GDM1 (cell line): ENCODE results near the gene EXOC4.
"Not testable (repeated sequence)": the region's sequence is repeated elsewhere in the genome, so short reads cannot be mapped to it uniquely, and the experiment has no call there.

Experiments used
- DNase-seq: peaks from one replicate; lab custom pipeline; 2025; lab: John Stamatoyannopoulos, UW

Gene EXOC4

DNA sequence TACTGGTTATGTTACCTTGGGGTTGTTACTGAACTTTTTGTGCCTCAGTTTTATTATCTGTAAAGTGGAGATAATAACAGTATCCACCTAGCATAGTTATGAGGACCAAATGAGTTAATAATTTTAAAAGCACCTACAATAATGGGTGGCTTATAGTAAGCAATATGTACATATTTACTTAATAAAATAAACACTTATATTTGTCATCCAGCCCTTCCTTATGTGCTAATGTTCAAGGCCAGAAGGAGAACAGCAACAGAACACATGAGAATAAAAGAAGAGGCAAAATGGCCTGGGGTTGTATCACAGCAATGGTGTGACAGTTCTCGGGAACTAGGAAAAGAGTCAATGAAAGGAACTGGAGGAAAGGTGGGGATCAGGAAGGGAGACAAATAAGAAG is 618.9 kb downstream of the EXOC4 start:
- no peak for DNase-seq

DNA sequence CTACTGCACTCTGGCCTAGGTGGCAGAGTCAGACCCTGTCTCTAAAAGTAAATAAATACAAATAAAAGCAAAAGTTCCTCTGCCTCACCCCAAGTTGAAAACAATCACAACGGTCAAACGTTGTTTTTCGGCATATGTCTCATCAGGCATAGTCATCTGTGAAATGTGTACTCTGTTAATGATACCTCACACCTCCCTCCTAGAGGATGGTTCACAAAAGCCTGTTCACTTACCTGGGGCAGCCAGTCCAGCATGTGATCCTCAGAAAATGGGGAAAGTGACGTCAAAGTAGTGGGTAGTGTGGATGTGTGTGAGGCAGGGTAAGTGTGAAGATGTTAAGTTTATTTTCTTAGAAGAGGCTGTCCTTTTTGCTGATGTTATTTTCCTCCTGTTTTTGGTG is 620.3 kb downstream of the EXOC4 start:
- DNase-seq: no peak

- no peak for DNase-seq
Measured at GRCh38 chr7:133873631-133874030, 620.8 kb downstream of the EXOC4 start.

DNA sequence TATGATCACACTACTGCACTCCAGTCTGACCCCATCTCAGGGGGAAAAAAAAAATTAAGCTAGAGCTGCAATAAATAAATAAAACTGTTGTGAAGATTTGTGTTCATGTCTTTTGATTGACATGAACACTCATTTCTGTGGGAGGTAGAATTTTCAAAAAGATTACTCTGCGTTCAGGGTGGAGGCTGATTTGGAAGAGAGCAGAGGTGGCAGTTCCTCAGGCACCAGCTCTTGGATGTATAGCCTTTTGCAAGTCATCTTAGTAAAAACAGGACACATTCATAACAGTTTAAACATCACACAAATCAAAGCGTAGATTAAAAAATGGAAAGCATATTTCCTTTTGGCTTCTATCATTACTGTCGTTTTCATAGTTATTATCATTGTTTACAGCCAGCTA is 630.7 kb downstream of the EXOC4 start:
- DNase-seq: no peak

- no peak for DNase-seq
Measured at GRCh38 chr7:133885213-133885612, 632.3 kb downstream of the EXOC4 start.

GRCh38 chr7:133886086-133886485 is 633.2 kb downstream of the EXOC4 start:
- DNase-seq: no peak

GRCh38 chr7:133886797-133887196 is 633.9 kb downstream of the EXOC4 start:
- DNase-seq: no peak

- no peak for DNase-seq
Measured at GRCh38 chr7:133887459-133887858, 634.6 kb downstream of the EXOC4 start.

- DNase-seq: no peak
Measured at GRCh38 chr7:133888061-133888930, 635.4 kb downstream of the EXOC4 start.

GRCh38 chr7:133904776-133905175 is 651.9 kb downstream of the EXOC4 start:
- no peak for DNase-seq

GRCh38 chr7:133906553-133906952 is 653.7 kb downstream of the EXOC4 start:
- not testable (repeated sequence) for DNase-seq

DNA sequence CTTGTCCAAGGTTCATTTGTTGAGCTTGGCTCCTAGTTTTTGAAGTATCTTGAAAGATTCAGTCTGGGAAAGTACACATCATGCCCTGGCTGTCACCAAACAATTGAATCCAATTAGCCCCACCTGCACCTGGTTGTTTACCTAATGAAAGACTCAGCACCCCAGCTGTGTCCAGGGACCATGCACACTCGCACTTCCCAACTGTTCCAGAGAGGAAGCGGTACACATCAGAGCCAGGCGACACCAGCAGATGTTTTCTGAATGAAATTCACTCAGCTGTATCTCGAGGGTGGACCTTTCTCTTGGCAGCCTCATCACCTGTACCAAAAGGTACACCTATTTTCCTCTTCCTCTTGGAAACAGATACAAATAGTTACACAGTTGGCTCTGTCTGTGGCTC is 657.9 kb downstream of the EXOC4 start:
- DNase-seq: no peak

DNA sequence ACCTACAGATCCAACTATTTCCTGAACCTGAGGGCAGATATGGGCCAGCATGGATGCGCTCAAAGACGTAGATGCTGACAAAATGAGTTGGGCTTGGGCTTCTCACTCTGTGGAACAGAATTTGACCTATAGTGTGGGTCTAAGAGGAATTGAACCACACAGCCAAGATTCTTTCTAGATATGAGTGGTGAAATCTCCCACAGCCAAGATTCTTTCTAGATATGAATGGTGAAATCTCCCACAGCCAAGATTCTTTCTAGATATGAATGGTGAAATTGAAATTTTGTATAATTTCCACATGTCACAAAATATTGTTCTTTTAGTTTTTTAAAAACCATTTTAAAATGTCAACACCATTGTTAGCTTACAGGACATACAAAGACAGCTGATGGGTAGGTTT is 658.8 kb downstream of the EXOC4 start:
- DNase-seq: no peak

DNA sequence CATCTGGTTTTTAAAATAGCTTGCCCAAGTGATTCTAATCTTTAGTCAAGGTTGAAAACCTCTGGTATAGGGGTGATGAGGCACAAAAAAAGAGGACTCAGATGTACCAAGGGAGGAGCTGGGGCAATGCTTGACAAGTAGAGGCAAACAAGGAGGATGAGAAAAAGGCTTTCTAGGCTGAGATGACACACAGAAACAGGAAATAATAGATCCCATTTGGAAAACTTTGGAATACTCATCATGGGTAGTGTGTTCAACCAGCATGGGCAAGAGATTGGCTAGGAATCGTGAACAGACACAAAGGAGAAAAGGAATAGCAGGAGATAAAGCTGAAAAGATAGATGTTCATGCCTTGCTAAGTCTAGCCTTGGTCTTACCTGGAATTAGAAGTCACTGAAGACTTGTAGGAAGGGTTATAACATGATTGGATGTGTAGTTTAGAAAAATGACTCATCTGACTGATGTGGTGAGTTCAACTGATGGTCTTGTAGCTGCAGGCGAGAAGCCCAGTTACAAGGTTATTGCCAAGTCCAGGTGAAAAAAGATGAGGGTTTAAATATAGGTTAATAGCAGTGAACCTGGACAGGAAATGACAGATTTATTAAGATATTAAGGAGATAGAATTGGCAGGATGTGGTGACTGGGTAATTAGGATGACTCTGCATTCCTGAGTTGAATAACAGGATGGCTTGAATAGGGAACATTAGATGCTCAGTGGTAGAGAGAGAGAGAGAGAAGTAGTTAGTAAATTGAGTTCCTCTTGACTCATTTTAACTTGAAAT is 660.2 kb downstream of the EXOC4 start:
- DNase-seq: no peak

DNA sequence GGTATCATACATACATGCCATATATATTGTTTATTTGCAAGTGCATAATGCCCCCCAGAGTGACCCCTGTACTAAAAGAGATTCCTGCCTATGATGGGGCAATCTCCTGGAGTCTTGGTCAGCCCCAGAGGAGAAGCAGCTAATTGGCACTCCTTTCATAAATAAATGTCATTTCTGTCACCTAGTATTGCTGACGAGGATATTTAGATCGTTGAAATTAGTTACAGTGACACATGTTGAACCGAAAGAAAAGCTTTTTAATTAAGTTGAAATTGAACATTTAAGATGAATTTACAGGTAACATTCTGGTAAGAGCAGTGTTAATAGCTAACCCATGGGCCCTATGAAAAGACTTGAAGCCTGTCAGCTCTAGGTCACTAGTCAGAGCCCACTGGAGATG is 663.7 kb downstream of the EXOC4 start:
- DNase-seq: no peak

- DNase-seq: no peak
Measured at GRCh38 chr7:133919810-133920209, 666.9 kb downstream of the EXOC4 start.

DNA sequence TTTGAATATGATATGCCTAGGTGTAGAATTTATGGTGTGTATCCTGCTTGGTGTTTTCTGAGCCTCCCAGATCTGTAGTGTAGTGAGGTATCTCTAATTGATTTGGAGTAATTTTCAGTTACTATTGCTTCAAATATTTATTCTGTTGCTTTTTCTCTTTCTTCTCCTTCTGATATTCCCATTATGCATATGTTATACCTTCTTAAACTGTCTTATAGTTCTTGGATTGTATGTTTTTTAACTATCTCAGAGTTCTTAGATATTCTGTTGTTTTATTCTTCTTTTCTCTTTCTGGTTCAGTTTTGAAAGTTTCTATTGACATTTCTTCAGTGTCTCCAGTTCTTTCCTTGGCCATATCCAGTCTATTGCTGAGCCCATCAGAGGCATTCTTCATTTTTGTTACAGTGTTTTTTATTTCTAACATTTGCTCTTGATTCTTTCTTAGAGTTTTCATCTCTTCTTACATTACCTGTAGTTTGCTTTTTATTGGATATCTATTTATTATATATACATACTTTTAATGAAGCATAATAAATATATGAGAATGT is 668.8 kb downstream of the EXOC4 start:
- DNase-seq: no peak

DNA sequence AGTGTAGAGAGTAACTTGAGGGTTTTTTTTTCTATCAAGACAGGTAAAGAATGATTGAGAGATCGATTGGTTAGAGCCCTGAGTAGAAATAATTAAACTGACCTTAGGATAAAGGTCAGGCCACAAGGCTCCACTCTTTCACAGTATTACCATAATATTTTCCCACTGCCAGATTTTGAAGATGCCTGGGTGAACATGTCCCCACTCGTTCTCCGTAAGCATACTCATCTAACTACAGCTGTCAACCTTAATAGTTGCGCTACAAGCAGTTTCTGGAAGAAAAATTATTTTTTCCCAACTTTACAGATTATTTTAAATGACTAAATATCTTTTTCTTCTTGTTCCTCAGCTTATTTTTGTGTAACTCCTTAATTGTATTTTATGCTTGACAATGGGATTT is 671.1 kb downstream of the EXOC4 start:
- no peak for DNase-seq

GRCh38 chr7:133931053-133931452 is 678.2 kb downstream of the EXOC4 start:
- DNase-seq: no peak

- DNase-seq: no peak
Measured at GRCh38 chr7:133932591-133932990, 679.7 kb downstream of the EXOC4 start.

DNA sequence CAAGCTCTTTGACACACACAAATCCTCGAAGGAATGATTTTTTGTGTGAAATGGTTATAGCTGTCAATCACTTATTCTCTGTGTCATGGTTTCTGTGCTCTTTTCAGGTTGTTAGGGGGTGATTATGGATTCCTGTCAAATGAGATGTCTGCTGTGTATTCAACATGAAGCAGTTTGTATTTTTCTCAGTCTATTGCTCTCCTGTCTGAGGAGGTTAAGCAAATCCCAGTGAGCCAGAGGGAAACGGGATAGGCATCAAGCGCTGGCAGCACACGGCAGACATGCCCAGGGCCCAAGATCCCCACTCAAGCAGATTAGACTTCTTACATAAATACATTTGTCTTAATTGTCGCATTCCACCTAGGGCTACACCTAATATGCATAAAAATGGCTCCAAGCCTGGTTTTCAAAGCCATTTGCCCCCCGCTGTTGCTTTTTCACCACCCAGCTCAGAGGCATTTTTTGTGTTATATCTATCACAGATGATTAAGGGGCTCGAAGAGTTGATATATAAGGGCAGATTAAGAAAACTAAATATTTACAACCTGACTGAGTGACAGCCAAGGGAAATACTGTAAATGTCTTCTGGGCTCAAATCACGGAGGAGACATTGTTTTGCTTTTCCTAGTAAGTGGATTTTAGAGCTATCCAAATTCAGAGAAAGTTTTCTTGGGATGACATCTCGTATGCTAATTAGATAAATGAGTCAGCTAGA is 681.5 kb downstream of the EXOC4 start:
- DNase-seq: no peak

- no peak for DNase-seq
Measured at GRCh38 chr7:133934977-133935330, 682.1 kb downstream of the EXOC4 start.
